Ramos (cell line): ENCODE results near the gene PSAPL1.
"Not testable (repeated sequence)": the region's sequence is repeated elsewhere in the genome, so short reads cannot be mapped to it uniquely, and the experiment has no call there.

ENCODE experiments used
- in situ Hi-C: fragments of 300-500 bp; cut with MboI; formaldehyde crosslinking; loops from one replicate; pipeline ENCODE4 v1.14.3; 2022; ENCODE audit warnings: low sequenced_read_pairs; ENCODE audit not compliant: unreplicated experiment

Gene PSAPL1

GRCh38 chr4:7460566-7460965 lies 25.8 kb upstream of the PSAPL1 start:
- in situ Hi-C loops: no loop called here

GRCh38 chr4:7459471-7459870 lies 24.7 kb upstream of the PSAPL1 start:
- in situ Hi-C loops: no loop called here

GRCh38 chr4:7458477-7458876 lies 23.7 kb upstream of the PSAPL1 start:
- in situ Hi-C loops: no loop called here

- in situ Hi-C loops: no loop called here
These were observed 23.3 kb upstream of the PSAPL1 start for GRCh38 chr4:7458066-7458425.

- in situ Hi-C loops: no loop called here
These were observed 22.7 kb upstream of the PSAPL1 start for GRCh38 chr4:7457201-7458065.

GRCh38 chr4:7452802-7453201 lies 18.1 kb upstream of the PSAPL1 start:
- in situ Hi-C loops: not testable (repeated sequence)

GRCh38 chr4:7451800-7452199 lies 17.1 kb upstream of the PSAPL1 start:
- in situ Hi-C loops: no loop called here

- in situ Hi-C loops: no loop called here
These were observed 16.7 kb upstream of the PSAPL1 start for GRCh38 chr4:7451434-7451789.

- in situ Hi-C loops: no loop called here
These were observed 16.2 kb upstream of the PSAPL1 start for GRCh38 chr4:7450775-7451433.

GRCh38 chr4:7448036-7448435 lies 13.3 kb upstream of the PSAPL1 start:
- in situ Hi-C loops: no loop called here

- in situ Hi-C loops: no loop called here
These were observed 12.5 kb upstream of the PSAPL1 start for GRCh38 chr4:7447236-7447635.

- in situ Hi-C loops: no loop called here
These were observed 10.0 kb upstream of the PSAPL1 start for GRCh38 chr4:7444731-7445130.

- in situ Hi-C loops: no loop called here
These were observed 9.6 kb upstream of the PSAPL1 start for GRCh38 chr4:7444314-7444713.

GRCh38 chr4:7442574-7443162 lies 7.9 kb upstream of the PSAPL1 start:
- in situ Hi-C loops: no loop called here

GRCh38 chr4:7441201-7441600 lies 6.5 kb upstream of the PSAPL1 start:
- in situ Hi-C loops: no loop called here

- in situ Hi-C loops: no loop called here
These were observed 5.0 kb upstream of the PSAPL1 start for GRCh38 chr4:7439699-7440098.

- in situ Hi-C loops: no loop called here
These were observed 1.5 kb upstream of the PSAPL1 start for GRCh38 chr4:7436256-7436655.

GRCh38 chr4:7435471-7436061 lies 836 bp upstream of the PSAPL1 start:
- in situ Hi-C loops: no loop called here

GRCh38 chr4:7434141-7434765 lies 477 bp downstream of the PSAPL1 start:
- in situ Hi-C loops: no loop called here

GRCh38 chr4:7433376-7434140 lies 1.2 kb downstream of the PSAPL1 start:
- in situ Hi-C loops: no loop called here
